OCI-LY3 (cell line): Measurements from ENCODE around the gene SH3RF3.

Experiments used
- H2AFZ ChIP-seq: fragments of 200-600, 300-600 bp; shearing (Covaris generic); 2 replicates; pipeline ENCODE4 v1.6.0; 2014; ENCODE audit warnings: antibody characterized with exemption, low read depth, low read length
- H3K27ac ChIP-seq: fragments of 200-600, 300-600 bp; sonication (generic); 2 replicates; pipeline ENCODE4 v1.5.1; 2014; ENCODE audit warnings: mild to moderate bottlenecking, low read length, moderate library complexity, mixed read lengths
- H3K27me3 ChIP-seq: fragments of 200-600, 300-600 bp; sonication (generic); 2 replicates; pipeline ENCODE4 v1.6.1; 2014; ENCODE audit warnings: low read depth, low read length, mixed read lengths
- H3K36me3 ChIP-seq: fragments of 200-600, 300-600 bp; sonication (generic); replicated peaks from 2 replicates; pipeline ENCODE3; 2014; ENCODE audit warnings: low read depth, low read length, mixed read lengths
- H3K4me1 ChIP-seq: fragments of 300-600, 200-600 bp; sonication (generic); 2 replicates; pipeline ENCODE4 v1.6.1; 2014; ENCODE audit warnings: low read length, mixed read lengths
- H3K4me2 ChIP-seq: fragments of 200-600, 300-600 bp; sonication (generic); 2 replicates; pipeline ENCODE4 v1.6.1; 2014; ENCODE audit warnings: low read length, mixed read lengths
- H3K4me3 ChIP-seq: fragments of 300-600, 200-600 bp; sonication (generic); 2 replicates; pipeline ENCODE4 v1.5.1; 2014; ENCODE audit warnings: antibody characterized with exemption, mild to moderate bottlenecking, low read length, moderate library complexity
- H3K79me2 ChIP-seq: fragments of 300-600, 200-600 bp; shearing (Covaris generic); 2 replicates; pipeline ENCODE4 v1.6.1; 2014; ENCODE audit warnings: mild to moderate bottlenecking, low read length, mixed read lengths
- H3K9ac ChIP-seq: fragments of 300-600, 200-600 bp; shearing (Covaris generic); 2 replicates; pipeline ENCODE4 v1.6.0; 2014; ENCODE audit warnings: mild to moderate bottlenecking, low read length, moderate library complexity
- H3K9me3 ChIP-seq: fragments of 200-600, 300-600 bp; shearing (Covaris generic); 2 replicates; pipeline ENCODE4 v1.6.1; 2014; ENCODE audit warnings: low read length, mixed read lengths; ENCODE audit not compliant: insufficient read depth
- H4K20me1 ChIP-seq: fragments of 200-600, 300-600 bp; sonication (generic); 2 replicates; pipeline ENCODE4 v1.6.1; 2016; ENCODE audit warnings: low read length, mixed read lengths; ENCODE audit not compliant: insufficient read depth
- CTCF ChIP-seq: fragments of 200-600, 300-600 bp; sonication (generic); IDR thresholded peaks from 2 replicates; pipeline ENCODE4 v1.5.1; 2014; ENCODE audit warnings: antibody characterized with exemption, low read length, low read depth
- EZH2phosphoT487 ChIP-seq: fragments of 200-600 bp; shearing (Covaris generic); IDR thresholded peaks from 2 replicates; pipeline ENCODE4 v1.6.1; 2018; ENCODE audit warnings: antibody characterized with exemption, mixed run types, low read depth

SH3RF3 gene

GRCh38 chr2:109176928-109177327 is 47.9 kb downstream of the SH3RF3 start:
- Histone ChIP-seq H3K79me2 (no peaks in the 10 kb centered on the region), H3K4me2 (no peak overlapping the region), H3K27me3 (no peaks in the 10 kb centered on the region), H3K36me3 (no peaks in the 10 kb centered on the region), H3K9ac (no peak overlapping the region), H3K4me3 (no peak overlapping the region), H2AFZ (no peak overlapping the region), H3K4me1 (no peaks in the 10 kb centered on the region), H3K9me3 (no peaks in the 10 kb centered on the region), H3K27ac (no peak overlapping the region), H4K20me1 (no peaks in the 10 kb centered on the region)
- TF ChIP-seq CTCF (no peak), EZH2phosphoT487 (no peak)

GRCh38 chr2:109177635-109178034 is 48.6 kb downstream of the SH3RF3 start:
- H3K9me3 ChIP-seq: no peaks in the 10 kb centered on the region
- H3K4me3 ChIP-seq: no peak overlapping the region
- no peak overlapping the region for H3K27ac ChIP-seq
- no peaks in the 10 kb centered on the region for H3K4me1 ChIP-seq
- no peak overlapping the region for H3K9ac ChIP-seq
- no peaks in the 10 kb centered on the region for H3K27me3 ChIP-seq
- no peaks in the 10 kb centered on the region for H3K36me3 ChIP-seq
- H2AFZ ChIP-seq: no peak overlapping the region
- H4K20me1 ChIP-seq: no peaks in the 10 kb centered on the region
- no peaks in the 10 kb centered on the region for H3K79me2 ChIP-seq
- no peak for TF ChIP-seq EZH2phosphoT487
- H3K4me2 ChIP-seq: no peak overlapping the region

- Histone ChIP-seq H3K27ac (no peak overlapping the region), H3K9ac (no peak overlapping the region), H4K20me1 (no peaks in the 10 kb centered on the region), H3K36me3 (no peaks in the 10 kb centered on the region), H2AFZ (no peak overlapping the region), H3K79me2 (no peaks in the 10 kb centered on the region), H3K4me2 (no peak overlapping the region), H3K27me3 (no peaks in the 10 kb centered on the region), H3K4me1 (no peaks in the 10 kb centered on the region), H3K4me3 (no peak overlapping the region), H3K9me3 (no peaks in the 10 kb centered on the region)
- TF ChIP-seq CTCF: no peak
- TF ChIP-seq EZH2phosphoT487: no peak
These were observed 50.0 kb downstream of the SH3RF3 start for GRCh38 chr2:109178968-109179367.

- Histone ChIP-seq H2AFZ (no peak overlapping the region), H3K79me2 (no peaks in the 10 kb centered on the region), H3K9ac (no peak overlapping the region), H4K20me1 (no peaks in the 10 kb centered on the region), H3K4me1 (no peaks in the 10 kb centered on the region), H3K36me3 (no peaks in the 10 kb centered on the region), H3K4me3 (no peak overlapping the region), H3K4me2 (no peak overlapping the region), H3K27me3 (peaks cover 3% of the 10 kb centered on the region; the same call in 1 of the 2 replicates), H3K9me3 (no peaks in the 10 kb centered on the region), H3K27ac (no peak overlapping the region)
- no peak for TF ChIP-seq EZH2phosphoT487
- no peak for TF ChIP-seq CTCF
These were observed 51.8 kb downstream of the SH3RF3 start for GRCh38 chr2:109180786-109181185.

- Histone ChIP-seq H3K27ac (no peak overlapping the region), H2AFZ (no peak overlapping the region), H3K9ac (no peak overlapping the region), H3K27me3 (peaks cover 3% of the 10 kb centered on the region; the same call in 1 of the 2 replicates), H4K20me1 (no peaks in the 10 kb centered on the region), H3K4me2 (no peak overlapping the region), H3K4me3 (no peak overlapping the region), H3K79me2 (no peaks in the 10 kb centered on the region), H3K36me3 (no peaks in the 10 kb centered on the region), H3K4me1 (no peaks in the 10 kb centered on the region), H3K9me3 (no peaks in the 10 kb centered on the region)
- TF ChIP-seq EZH2phosphoT487 (no peak), CTCF (no peak)
These were observed 53.4 kb downstream of the SH3RF3 start for GRCh38 chr2:109182426-109182825.
